T-helper 9 cell (primary cell): ENCODE results near the gene LRP1.
"Not testable (repeated sequence)": the region's sequence is repeated elsewhere in the genome, so short reads cannot be mapped to it uniquely, and the experiment has no call there.

Experiments used
- DNase-seq: peaks from one replicate; pipeline ENCODE4 v3.0.0-alpha.2; 2020

LRP1 gene

DNA sequence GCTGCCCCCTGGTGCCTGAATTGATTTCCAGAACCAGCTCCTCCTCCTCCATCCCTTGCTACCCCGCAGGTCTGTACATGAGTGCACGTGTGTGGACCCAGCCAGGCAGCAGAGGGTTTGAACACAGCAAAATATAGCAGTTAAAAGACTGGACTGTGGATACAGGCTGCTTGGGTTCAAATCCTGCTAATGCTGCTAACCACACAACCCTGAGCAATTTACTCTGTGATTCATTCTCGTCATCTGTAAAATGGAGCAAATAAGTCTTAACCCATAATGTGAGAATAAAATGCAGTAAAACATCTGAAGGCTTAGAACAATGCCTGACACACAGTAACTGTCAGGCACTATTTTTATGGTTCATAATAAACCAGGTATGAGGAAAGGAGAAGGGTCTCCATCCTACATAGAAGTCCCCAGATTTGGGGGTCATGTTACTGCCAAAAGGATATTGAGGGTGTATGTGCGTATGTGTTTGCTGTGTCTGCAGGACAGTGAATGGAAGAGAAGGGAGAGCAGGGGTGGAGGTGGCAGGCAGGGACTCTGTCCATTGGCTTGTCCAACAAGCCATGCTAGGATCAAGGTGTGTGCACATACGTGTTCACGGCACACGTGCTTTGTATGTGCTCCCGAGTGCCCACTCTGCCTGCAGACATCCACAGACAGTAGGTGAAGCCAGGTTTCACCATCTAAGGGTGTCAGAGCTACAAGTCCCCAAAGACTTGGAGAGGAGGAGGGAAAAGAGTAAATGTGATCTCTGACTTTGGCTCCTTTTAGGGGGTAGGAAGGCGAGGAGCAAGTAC is 15.6 kb upstream of the LRP1 start:
- no peak for DNase-seq

DNA sequence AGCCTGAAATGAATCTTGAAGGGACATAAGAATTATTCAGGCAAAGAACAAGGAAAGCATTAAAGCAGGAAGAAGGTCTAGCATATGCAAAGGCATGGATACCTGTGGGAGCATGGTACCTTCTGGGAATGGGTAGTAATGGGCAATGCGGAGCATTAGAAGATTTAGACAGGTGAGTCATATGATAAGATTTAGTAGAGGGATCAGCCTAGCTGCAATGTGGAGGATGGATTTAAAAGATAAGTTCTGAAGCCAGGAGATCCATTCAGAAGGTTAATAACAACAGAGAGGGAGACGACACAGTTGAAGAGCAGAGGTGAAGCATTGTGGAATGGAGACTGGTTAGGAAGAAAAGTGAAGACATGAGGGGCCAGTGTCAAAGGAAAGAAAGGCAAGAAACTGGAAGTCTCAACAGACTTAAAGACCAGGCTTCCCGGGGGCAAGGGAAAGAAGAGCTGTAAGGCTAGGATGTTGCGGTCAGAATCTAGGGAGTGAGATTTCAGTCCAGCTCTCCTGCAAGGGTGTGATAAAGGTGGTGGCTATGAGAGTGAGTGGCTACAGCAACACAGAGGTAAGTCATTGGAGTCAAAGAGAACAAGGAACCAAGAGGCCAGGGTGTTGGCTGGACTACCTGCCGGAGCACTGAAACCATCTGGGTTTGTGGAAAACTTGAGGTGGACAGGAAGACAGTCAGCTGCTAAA is 11.6 kb upstream of the LRP1 start:
- no peak for DNase-seq

DNA sequence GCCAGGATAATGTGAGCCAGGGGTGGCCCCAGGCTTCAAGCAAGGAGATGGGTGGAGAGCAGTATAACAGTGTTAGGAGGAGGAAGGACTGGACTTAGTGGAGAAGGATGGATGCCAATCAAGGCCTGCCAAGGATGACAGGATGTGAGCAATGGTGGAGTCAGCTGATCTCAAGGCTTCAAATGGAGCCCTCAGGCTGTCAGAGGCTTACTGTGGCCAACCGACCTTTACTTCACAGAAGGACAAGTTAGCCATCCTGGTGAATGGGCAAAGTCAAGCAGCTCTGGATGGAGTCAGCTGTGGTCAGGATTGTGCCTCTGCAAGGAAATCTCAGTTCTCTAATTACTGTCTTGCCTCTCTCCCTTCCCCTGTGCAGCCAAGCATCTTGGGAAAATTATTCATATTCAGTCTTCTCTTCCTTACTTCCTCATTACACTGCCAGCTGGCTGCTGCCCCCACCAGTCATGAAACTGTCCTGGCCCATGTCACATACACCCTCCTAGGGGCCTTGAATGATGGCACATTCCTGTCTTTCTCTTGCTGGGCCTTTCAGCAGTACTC is 9.5 kb upstream of the LRP1 start:
- no peak for DNase-seq

DNA sequence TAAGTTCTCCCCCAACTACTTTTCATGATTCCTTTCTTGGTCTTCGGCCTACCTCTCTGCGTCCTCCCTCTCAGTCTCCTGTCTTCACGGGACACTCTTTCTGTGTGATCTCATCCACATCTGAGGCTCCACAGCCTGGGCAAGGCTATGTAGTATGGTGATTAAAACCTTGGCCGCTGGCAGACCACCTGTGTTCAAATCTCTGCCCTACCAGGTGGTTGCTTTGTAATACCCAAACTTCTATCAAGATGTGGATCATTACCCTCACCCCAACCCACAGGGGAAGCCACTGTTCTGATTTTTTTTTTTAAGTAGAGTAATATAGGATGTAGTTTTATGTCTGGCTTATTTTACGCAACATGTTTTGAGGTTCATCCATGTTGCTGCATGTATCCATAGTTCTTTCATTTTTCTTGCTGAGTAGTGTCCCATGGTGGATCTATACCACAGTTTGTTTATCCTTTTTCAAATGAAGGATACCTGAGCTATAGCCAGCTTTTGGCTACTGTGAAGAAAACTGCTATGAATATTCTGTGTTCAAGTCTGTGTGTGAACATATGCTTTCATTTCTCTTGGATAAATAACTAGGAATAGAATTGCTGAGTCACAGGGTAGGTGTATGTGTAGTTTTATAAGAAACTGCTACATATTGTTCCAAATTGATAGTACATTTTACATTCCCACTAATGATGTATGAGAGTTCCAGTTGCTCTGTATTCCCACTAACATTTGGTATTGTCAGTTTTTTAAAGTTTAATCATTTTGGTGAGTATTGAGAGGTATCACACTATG is 8.8 kb upstream of the LRP1 start:
- DNase-seq = no peak

DNA sequence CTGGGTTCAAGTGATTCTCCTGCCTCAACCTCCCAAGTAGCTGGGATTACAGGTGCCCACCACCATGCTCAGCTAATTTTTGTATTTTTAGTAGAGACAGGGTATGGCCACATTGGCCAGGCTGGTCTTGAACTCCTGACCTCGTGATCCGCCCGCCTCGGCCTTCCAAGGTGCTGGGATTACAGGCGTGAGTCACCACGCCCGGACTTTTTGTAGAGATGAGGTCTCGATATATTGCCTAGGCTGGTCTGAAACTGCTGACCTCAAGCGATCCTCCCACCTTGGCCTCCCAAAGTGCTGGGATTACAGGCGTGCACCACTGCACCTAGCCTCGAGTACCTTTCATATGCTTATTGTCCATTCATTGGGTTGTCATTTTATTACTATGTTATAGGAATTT is 7.6 kb upstream of the LRP1 start:
- DNase-seq = not testable (repeated sequence)

DNA sequence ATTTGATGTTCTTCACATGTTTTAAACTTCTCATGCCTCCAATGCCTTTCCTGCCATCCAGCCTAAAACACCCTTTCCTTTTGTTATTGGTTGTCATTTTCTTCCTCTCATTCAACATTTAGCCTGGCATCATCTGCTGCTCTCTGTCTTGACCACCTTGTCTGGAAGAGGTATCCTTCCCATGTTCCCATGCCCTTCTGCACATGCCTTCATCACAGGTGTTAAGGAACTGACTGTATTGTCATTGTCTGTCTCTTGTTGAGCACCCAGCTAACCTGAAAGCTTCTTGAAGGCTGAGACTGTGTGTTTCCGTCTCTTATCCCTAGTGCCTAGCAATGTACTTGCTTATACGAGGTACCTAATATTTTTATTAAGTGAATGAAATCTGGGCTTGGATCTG is 4.5 kb upstream of the LRP1 start:
- no peak for DNase-seq

DNA sequence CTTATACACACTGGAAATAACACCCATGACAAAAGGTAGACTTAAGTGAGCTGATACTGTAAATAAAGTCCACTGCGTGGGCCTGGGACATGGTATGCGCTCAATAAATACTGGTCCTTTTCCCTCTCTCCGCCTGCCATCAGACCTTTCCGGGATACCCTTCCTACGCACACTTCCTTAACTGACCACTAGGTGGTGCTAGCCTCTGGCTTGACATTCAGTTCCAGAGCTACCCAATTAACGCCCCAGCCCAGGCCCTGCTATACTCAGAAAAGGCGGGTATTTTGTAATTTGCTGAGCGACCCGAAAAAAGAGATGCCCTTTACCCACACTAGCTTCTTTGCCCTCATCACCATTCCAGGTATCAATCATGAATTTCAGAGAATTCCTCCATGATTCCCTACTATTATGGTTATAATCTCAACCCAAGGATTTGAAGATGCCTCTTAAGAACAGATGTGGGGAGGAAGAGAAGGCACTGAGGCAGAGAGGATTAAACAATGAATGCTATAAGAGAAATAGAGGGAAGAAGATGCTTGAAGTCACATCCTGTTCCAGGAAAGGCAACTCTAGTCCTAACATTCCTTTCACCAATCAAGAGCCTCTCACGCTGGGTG is 3.9 kb upstream of the LRP1 start:
- peak; percentile 71 for DNase-seq

DNA sequence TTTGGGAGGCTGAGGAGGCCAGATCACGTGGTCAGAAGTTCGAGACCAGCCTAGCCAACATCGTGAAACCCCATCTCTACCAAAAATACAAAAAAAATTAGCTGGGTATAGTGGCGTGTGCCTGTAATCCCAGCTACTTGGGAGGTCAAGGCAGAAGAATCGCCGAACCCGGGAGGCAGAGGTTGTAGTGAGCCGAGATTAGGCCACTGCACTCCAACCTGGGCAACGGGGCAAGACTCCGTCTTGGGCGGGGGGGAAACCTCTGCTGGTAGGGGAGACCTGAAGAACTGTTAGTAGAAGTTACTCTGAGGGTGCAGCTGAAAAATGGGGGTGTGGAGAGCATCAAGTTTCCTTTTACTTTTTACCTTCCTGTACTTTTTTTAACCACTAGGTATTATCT is 2.2 kb upstream of the LRP1 start:
- DNase-seq = no peak

DNA sequence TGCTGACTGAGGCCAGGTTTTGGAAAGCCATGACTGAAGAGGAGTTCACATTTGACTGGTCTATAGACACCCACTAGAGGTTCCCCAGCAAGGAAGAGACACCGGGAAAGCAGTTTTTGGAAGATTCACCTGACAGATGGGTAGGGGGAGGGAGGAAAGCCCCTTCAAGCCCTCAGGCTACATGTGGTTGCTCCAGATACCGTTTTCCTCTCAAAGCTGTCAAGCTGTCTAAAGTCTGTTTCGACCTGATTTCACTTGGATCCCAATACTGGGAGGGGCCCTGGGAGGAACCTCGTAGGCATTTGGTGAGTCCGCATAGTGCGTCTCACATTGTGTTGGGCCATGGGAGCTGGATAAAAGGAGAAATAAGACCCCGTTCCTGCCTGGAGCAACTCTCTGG is 1.7 kb upstream of the LRP1 start:
- no peak for DNase-seq

DNA sequence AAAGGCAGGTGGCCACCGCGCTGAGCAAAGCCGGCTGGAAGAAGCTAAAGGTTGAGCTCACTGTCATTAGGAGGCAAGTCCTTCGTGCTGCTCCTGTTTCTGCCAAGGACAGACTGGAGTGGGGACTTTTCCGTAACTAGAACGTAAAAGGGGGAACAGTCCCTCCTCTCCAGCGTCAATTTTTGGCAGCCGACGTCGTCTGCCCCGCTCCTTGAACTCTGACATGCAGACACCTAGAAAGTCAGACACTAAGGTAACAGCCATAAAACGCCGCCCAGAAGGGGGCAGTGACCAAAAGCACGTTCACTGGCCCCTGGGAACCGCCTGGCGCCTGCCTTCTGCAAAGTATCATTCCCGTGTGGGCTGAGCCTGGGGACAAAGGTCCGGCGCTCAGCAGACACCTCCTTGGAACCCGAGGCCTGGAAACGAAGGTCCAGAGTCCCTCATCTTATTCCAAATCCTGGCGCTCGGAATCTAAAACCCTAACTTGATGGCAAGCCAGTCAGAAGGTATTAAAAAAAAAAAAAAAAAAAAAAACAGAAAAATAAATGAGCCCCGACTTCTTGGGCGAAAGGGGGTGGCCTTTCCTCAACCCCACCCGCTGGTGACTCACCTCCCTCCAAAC is 1.1 kb upstream of the LRP1 start:
- peak; percentile 31 for DNase-seq

DNA sequence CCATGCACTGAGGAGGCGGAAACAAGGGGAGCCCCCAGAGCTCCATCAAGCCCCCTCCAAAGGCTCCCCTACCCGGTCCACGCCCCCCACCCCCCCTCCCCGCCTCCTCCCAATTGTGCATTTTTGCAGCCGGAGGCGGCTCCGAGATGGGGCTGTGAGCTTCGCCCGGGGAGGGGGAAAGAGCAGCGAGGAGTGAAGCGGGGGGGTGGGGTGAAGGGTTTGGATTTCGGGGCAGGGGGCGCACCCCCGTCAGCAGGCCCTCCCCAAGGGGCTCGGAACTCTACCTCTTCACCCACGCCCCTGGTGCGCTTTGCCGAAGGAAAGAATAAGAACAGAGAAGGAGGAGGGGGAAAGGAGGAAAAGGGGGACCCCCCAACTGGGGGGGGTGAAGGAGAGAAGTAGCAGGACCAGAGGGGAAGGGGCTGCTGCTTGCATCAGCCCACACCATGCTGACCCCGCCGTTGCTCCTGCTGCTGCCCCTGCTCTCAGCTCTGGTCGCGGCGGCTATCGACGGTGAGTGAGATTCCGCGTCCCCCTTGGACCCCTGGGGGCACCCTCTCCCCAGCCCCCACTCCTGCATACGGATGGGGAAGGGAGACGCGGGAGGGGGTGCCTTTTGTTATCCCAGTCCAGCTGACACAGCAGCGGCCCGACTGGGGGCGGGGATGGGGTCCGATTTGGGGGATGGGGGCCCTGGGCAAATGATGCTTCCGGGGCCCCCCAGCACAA is 400 bp downstream of the LRP1 start:
- no peak for DNase-seq

DNA sequence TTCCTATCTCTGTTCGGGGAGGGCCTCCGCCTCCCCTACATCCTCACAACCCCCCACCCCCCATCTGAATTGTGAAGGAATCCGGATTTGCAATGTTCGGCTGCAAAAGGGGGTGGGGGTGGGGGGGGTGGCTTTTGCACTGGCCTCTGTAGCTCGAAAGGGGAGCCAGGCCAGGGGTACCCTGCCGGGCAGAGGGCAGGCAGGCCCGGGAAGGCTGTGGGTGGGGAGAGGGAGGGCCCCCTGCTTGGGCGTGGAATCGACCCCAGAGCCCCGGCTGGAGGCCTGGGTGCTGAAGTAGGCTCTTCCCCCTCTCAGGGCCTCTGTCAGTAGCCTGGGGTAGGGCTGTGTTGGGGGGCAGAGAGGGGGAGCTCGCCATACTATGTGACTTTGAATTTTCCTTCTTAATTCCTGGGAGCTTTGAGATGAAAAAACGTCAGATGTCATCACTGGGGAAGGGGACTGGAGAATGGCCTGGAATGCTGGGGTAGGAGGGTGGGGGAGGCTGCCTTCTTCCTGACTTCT is 1.1 kb downstream of the LRP1 start:
- DNase-seq = no peak

DNA sequence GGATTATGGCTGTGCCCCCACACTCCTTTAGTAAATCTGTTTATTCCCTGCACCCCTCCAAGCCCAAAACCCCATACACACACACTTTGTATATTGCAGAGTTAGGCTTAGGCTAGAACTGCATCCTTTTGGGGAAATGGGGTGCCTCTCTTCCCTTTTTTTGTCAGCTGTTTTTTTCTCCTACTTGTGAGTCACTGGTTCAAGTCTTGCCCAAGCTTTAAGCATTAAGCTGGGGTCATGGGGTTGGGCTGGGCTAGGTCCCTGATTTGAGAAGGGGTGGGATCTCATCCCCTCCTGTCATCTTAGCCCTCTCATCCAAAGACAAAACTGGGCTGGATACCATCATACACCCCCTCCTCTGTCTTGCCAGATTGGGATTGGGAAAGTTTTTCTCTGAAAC is 1.6 kb downstream of the LRP1 start:
- DNase-seq = no peak

DNA sequence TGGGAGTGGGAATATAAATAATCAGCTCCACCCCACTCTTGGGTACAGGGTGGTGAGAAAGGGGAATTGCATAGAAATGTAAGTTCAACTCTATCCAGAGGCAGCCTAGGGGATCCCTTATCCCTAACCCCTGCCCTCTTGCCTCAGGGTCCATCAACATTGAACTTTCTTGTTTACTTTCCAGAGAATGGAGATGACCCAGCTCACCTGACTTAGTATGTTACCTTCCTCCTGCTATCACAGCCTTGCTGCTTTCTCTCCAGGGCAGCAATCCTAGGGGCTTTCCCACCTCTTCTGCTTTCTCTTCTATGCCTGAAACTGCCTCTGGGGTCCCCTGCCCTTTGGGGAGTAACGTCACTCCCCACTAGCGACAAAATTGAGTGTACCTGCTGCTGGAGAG is 2.7 kb downstream of the LRP1 start:
- DNase-seq = no peak

DNA sequence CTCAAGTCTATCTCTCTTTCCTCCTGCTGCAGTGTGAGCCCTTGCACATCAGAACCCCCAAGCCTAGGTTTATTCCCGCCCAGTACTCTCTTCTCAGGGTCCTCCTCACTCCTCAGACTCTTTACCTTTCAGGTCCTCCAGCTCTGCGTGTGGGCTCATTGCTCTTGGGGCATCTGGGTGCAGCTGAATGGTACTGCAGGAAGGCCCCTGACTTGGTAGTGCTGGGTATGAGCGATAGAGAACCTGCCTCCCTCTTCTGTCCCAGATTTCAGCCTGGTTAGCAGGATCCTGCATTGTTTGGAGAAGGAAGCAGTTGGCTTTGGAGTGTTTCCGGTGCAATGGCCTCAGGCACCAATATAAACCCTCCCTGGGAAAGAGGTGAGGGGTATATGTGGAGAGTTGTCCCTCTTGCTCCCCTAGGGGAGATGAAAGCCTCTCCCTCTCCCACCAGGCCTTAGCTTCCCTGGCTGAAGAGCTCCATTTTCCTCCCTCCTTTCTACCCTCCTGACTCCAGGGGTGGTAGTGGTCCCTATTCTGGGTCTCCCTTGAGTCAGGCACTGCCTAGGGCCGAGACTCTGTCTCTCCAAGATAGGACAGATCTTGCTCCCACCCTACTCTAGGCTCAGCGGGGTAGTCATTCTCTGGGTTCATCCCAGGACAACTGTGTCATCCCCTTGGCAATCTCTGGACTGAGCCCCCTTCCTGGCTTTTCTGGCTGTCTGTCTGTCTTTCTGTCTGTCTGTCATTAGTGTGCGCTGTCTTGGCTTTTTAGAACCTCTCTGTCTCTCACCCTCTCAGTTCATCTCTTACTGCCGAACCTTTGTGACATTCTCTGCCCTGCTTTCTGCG is 3.8 kb downstream of the LRP1 start:
- DNase-seq = no peak

DNA sequence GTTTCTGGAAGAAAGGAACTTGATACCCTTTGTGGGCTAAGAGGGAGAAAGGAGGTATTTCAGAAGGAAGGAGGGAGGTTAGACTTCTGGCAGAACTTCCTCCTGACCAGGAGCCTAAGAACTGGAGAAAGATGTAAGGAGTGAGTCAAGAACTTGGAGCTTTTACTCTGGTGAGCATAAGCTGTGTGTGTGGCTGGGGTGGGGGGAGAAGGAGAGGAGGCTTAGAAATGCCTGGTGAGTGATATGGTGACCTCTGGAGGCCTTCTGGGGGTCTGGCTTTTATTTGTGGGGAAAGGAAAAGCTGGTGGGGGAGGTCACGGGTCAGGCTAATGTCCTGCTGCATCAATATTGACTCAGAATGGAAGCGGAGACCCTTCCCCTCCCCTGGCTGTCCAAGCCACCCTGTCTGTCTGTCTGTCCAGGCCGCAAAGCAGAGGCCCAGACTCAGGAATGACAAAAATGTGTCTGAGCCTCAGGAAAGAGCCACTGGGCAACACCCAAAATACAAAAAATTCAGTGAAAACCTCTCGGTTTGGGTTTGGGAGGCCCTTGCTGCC is 4.8 kb downstream of the LRP1 start:
- DNase-seq = no peak

DNA sequence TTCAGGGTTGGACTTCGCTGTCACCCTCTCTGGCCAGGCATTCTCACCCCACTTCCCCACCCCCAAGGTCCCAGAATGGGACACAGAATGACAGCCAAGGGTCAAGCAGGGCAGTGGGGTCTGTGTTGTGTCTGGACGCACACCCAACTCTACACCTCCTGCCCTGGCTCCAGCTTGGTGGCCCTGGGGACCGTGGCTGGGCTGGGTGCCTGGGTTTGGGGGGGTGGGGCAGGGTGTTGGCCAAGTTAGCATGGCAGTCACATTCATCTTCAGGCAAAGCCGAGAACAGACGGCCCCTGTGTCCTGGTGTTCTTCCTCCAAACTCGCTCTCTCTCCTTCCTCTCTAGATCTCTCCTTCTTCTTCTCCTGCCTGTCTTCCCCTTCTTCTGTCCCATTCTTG is 5.6 kb downstream of the LRP1 start:
- no peak for DNase-seq

DNA sequence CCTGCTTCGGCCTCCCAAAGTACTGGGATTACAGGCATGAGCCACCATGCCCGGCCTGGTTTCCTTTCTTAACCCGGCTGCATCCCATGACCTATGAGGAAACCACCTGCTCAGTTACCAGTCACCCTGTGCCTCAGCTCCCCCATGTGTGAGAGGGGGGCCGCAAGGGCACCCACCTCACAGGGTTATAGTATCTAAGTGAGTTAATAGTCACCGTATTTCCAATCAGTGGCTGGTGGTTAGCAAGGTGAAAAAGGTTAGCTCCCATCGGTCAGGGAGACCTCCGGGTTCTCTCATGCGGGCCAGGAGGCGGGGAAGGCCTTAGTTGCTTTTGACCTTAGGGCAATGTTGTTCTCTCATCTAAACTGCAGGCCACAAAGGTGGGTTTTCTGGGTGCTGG is 6.7 kb downstream of the LRP1 start:
- no peak for DNase-seq

DNA sequence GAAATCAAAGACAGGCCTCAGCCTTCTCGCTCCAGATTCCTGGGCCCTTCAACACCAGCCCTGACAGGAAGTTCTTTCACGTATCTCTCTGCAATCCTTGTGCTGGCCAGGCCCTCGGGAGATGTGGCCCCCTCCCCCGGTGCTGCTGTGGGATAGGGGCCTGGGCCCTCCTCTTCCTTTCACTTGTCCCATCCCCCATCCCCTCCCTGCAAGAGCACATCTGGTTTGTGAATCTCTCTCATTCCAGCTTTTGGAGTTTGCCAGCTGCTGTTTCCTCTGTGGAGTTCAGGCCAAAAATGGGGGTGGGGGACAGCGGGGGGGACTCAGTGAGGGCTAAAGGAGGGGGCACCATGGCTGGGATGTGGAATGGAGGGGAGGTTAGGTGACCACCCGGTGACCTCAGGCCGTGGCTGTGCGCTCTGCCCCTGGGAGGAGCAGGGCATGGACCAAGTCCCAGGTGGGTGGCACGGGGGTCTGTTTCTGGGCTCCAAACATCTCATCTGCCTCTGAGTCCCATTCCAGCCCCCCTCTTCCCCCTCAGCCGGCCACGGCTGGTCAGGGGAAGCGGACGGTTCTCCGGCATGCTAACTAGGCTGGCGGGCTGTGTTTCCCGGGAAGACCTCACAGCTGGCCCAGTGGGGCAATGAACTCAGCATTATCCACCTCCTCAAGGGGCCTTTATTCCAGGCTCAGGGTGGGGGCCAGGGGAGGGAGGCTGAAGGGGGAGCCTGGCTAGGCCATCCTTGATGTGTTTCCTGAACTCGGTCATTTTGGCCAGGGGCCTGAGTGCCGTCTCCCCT is 7.4 kb downstream of the LRP1 start:
- DNase-seq = no peak
